Subcutaneous abdominal adipose tissue (tissue), 5 donors: ENCODE data around the gene ZNF808.
"Not testable (repeated sequence)": the region's sequence is repeated elsewhere in the genome, so short reads cannot be mapped to it uniquely, and the experiment has no call there.

ENCODE experiments used
- H3K27ac ChIP-seq: one replicate; pipeline ENCODE4 v1.7.0; 2013; ENCODE audit warnings: low read depth, mild to moderate bottlenecking, inconsistent platforms, low read length, moderate library complexity
- H3K27me3 ChIP-seq, 5 donors: one replicate each; pipeline ENCODE4 v1.7.0; 2013; ENCODE audit warnings: low read length in 5 of 5, inconsistent platforms in 1 of 5; ENCODE audit not compliant: control insufficient read depth in 5 of 5, insufficient read depth in 4 of 5
- H3K36me3 ChIP-seq, 5 donors: one replicate each; pipeline ENCODE4 v1.7.0; 2013; ENCODE audit warnings: low read length in 5 of 5; ENCODE audit not compliant: control insufficient read depth in 5 of 5, insufficient read depth in 5 of 5
- H3K4me1 ChIP-seq, 5 donors: one replicate each; pipeline ENCODE4 v1.7.0; 2013; ENCODE audit warnings: low read length in 5 of 5, mild to moderate bottlenecking in 3 of 5, moderate library complexity in 1 of 5; ENCODE audit not compliant: control insufficient read depth in 5 of 5, insufficient read depth in 5 of 5
- H3K4me3 ChIP-seq, 5 donors: one replicate each; pipeline ENCODE4 v1.7.0; 2013; ENCODE audit warnings: low read length in 5 of 5, low read depth in 1 of 5
- H3K9ac ChIP-seq, 5 donors: one replicate each; pipeline ENCODE4 v1.7.0; 2013; ENCODE audit warnings: low read length in 5 of 5, mild to moderate bottlenecking in 4 of 5, moderate library complexity in 3 of 5
- H3K9me3 ChIP-seq, 5 donors: one replicate each; pipeline ENCODE4 v1.7.0; 2013; ENCODE audit warnings: low read length in 5 of 5; ENCODE audit not compliant: control insufficient read depth in 5 of 5
- donor health status: healthy.
- donor health status: healthy.
- donor health status: healthy.
- donor health status: healthy.
- donor health status: healthy.

The ZNF808 gene

DNA sequence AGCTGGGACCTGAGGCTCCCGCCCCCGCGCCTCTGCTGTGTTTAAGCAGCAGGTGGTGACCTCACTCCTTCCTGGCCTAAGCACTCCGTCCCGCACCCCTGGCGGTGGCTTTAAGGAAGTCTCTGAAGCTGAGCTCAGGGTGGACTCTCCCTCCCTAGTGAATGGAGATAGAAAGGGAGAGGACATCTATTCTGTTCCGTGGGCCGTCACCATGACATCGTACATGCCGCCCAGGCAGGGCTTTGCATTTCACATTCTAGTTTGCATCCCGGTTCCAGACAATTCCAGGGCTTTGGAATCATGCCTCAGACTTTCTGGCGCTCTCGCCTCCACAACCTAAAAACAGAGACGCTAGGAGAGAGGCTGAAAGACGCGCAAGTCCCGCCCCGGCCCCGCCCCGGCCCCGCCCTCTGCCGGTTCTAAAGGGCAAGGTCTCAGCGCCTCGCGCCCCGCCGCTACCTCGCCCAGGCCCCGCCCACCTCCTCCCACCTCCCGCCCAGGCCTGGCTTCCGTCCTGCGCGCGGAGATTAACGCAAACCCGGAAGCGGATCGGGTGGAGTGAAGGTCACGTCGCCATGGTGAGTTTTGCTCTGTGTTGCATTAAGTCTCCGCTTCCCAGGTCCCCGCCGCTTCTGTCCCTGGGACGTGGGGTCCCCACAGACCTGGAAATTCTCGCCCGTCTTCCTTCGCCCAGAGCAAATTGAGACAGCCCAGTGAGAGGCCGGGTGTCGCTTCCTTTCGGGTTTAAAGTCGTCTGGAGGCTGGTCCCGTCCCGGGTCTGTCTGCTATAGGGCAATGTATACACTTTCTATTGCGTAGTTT lies at the start of gene ZNF808:
Gene ZNF808, plus strand, starts transcription at position 535 of the 822 bp plus-strand sequence. CDS start 15,617 bp downstream, outside the sequence.
- Histone ChIP-seq H3K9me3 (no peaks in the 10 kb centered on the region), H3K4me1 (peaks cover 1 to 22% (median 16%) of the 10 kb centered on the region in 5 donors), H3K4me3 (peak within 1 kb of the TSS; percentile 87 to 96 (median 93)), H3K27ac (peak within 1 kb of the TSS; percentile 93), H3K27me3 (no peaks in the 10 kb centered on the region), H3K36me3 (no peaks in the 10 kb centered on the region), H3K9ac (peak within 1 kb of the TSS; percentile 86 to 96 (median 92))

DNA sequence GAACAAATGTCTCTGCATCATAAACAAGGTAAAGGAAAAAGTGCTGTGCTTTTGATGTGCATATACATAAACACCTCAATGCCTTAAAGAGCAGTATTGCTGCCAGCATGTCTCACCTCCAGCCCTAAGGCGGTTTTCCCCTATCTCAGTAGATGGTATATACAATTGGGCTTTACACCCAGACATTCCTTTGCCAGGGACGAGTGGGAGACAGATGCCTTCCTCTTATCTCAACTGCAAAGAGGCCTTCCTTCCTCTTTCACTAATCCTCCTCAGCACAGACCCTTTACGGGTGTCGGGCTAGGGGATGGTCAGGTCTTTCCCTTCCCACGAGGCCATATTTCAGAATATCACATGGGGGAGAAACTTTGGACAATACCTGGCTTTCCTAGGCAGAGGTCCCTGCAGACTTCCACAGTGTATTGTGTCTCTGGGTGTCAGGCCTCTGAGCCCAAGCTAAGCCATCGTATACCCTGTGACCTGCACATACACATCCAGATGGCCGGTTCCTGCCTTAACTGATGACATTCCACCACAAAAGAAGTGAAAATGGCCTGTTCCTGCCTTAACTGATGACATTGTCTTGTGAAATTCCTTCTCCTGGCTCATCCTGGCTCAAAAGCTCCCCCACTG lies 43.2 kb upstream of the ZNF808 start:
- H3K9ac ChIP-seq, H3K4me1 ChIP-seq, H3K27ac ChIP-seq, H3K27me3 ChIP-seq, H3K36me3 ChIP-seq: not testable (repeated sequence)
- Histone ChIP-seq H3K4me3 (peak overlapping the region in 2 of 5 donors; percentile 8 to 9), H3K9me3 (peaks cover 23 to 87% (median 65%) of the 10 kb centered on the region in 5 donors)

DNA sequence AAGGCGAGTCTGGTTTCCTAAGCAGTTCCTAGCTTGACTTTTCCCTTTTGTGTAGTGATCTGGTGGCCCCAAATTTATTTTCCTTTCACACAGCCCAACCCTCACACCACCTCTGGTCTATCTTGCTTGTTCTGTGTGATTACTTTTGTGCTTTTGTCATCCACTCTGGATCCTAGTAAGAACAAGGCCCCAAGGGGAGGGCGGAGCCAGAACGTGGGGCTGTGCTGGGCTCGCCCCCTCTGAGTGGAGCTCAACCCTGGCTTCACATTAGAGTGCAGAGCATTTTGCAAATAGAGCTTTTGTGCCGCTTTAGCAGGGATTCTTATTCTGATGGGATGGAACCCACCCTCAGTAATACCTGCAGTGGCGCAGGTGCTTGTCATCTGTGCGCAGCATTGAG lies 42.4 kb upstream of the ZNF808 start:
- H3K9ac ChIP-seq, H3K36me3 ChIP-seq, H3K27me3 ChIP-seq, H3K27ac ChIP-seq, H3K4me1 ChIP-seq: not testable (repeated sequence)
- peak overlapping the region in 1 of 5 donors; percentile 28 for H3K4me3 ChIP-seq
- peaks cover 23 to 82% (median 65%) of the 10 kb centered on the region in 5 donors for H3K9me3 ChIP-seq

- not testable (repeated sequence) for H3K27me3 ChIP-seq, H3K4me1 ChIP-seq, H3K9ac ChIP-seq, H3K27ac ChIP-seq, H3K36me3 ChIP-seq
- peak overlapping the region in 1 of 5 donors; percentile 28 for H3K4me3 ChIP-seq
- peaks cover 23 to 78% (median 62%) of the 10 kb centered on the region in 5 donors for H3K9me3 ChIP-seq
These were observed 41.8 kb upstream of the ZNF808 start for GRCh38 chr19:52485561-52486240.

GRCh38 chr19:52492201-52492993 lies 35.1 kb upstream of the ZNF808 start:
- no peaks in the 10 kb centered on the region for H3K36me3 ChIP-seq
- H3K27ac ChIP-seq = no peak overlapping the region
- H3K9me3 ChIP-seq = peaks cover 0 to 58% (median 24%) of the 10 kb centered on the region in 5 donors
- peaks cover 0 to 10% (median 0%) of the 10 kb centered on the region in 5 donors for H3K4me1 ChIP-seq
- H3K9ac ChIP-seq = no peak overlapping the region
- H3K4me3 ChIP-seq = peak overlapping the region; percentile 18 to 53 (median 51)
- no peaks in the 10 kb centered on the region for H3K27me3 ChIP-seq

- H3K27ac ChIP-seq = no peak overlapping the region
- H3K36me3 ChIP-seq = no peaks in the 10 kb centered on the region
- peaks cover 0 to 10% (median 0%) of the 10 kb centered on the region in 5 donors for H3K4me1 ChIP-seq
- peak overlapping the region; percentile 18 to 53 (median 51) for H3K4me3 ChIP-seq
- peaks cover 0 to 57% (median 22%) of the 10 kb centered on the region in 5 donors for H3K9me3 ChIP-seq
- no peaks in the 10 kb centered on the region for H3K27me3 ChIP-seq
- no peak overlapping the region for H3K9ac ChIP-seq
These were observed 34.4 kb upstream of the ZNF808 start for GRCh38 chr19:52492994-52493470.

- Histone ChIP-seq H3K4me3 (no peak overlapping the region), H3K9me3 (peaks cover 4 to 60% (median 27%) of the 10 kb centered on the region in 5 donors), H3K36me3 (no peaks in the 10 kb centered on the region)
These were observed 33.0 kb upstream of the ZNF808 start for GRCh38 chr19:52494518-52494917.

DNA sequence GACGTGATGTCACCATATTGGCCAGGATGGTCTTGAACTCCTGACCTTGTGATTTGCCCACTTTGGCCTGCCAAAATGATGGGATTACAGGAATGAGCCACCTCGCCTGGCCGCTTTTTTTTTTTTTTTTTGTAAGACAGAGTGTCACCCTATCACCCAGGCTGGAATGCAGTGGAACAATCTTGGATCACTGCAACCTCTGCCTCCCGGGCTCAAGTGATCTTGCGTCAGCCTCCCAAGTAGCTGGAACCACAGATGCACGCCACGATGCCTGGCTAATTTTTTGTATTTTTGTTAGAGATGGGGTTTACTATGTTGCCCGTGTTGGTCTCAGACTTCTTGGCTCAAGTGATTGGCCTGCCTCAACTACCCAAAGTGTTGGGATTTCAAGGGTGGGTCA lies 28.9 kb upstream of the ZNF808 start:
- no peak overlapping the region for H3K9ac ChIP-seq
- peaks cover 0 to 15% (median 9%) of the 10 kb centered on the region in 5 donors for H3K36me3 ChIP-seq
- H3K4me3 ChIP-seq = peak overlapping the region in 1 of 5 donors; percentile 29
- H3K9me3 ChIP-seq = peaks cover 2 to 56% (median 18%) of the 10 kb centered on the region in 5 donors
- H3K27me3 ChIP-seq = no peaks in the 10 kb centered on the region
- no peaks in the 10 kb centered on the region for H3K4me1 ChIP-seq
- H3K27ac ChIP-seq = no peak overlapping the region

More at GRCh38 chr19:52494518-52494917, 33.0 kb upstream of the ZNF808 start:
- H3K4me1 ChIP-seq = peaks cover 0 to 10% (median 0%) of the 10 kb centered on the region in 5 donors
- H3K27me3 ChIP-seq = no peaks in the 10 kb centered on the region
- no peak overlapping the region for H3K9ac ChIP-seq
- no peak overlapping the region for H3K27ac ChIP-seq

- not testable (repeated sequence) for H3K27me3 ChIP-seq, H3K4me1 ChIP-seq, H3K27ac ChIP-seq, H3K4me3 ChIP-seq, H3K9ac ChIP-seq
- peaks cover 0 to 16% (median 15%) of the 10 kb centered on the region in 5 donors for H3K36me3 ChIP-seq
- H3K9me3 ChIP-seq = peaks cover 4 to 52% (median 18%) of the 10 kb centered on the region in 5 donors
These were observed 27.0 kb upstream of the ZNF808 start for GRCh38 chr19:52500474-52500873.
